Activated naive CD4-positive, alpha-beta T cell treated with anti-CD3 and anti-CD28 coated beads, Interleukin-2, amount 10 ng/mL, durations not matched to agents 7 days and 5 days (primary cell): ENCODE measurements around the gene LGR5.
A peak's percentile ranks its signal among the peaks of the same experiment; 100 is the strongest.

Experiments used
- CTCF ChIA-PET: fragments of 350-600 bp; sonication (Branson Sonifier 250); formaldehyde crosslinking; loops from one replicate; lab custom pipeline; 2021; ENCODE audit warnings: antibody characterized with exemption; lab: Charles Lee
- DNase-seq: peaks from one replicate; pipeline ENCODE4 v3.0.0-alpha.2; 2020
- H3K27ac Mint-ChIP-seq: one replicate; pipeline ENCODE4 v1.8.0; 2021; ENCODE audit warnings: mild to moderate bottlenecking, moderate library complexity, mixed read lengths
- H3K27me3 Mint-ChIP-seq: one replicate; pipeline ENCODE4 v1.8.0; 2021; ENCODE audit warnings: mild to moderate bottlenecking, mixed read lengths
- H3K36me3 Mint-ChIP-seq: one replicate; pipeline ENCODE4 v1.8.0; 2021; ENCODE audit warnings: mixed read lengths
- H3K4me1 Mint-ChIP-seq: one replicate; pipeline ENCODE4 v1.8.0; 2021; ENCODE audit warnings: mixed read lengths
- H3K4me3 Mint-ChIP-seq: one replicate; pipeline ENCODE4 v1.8.0; 2021; ENCODE audit warnings: mild to moderate bottlenecking, moderate library complexity, mixed read lengths
- H3K9me3 Mint-ChIP-seq: one replicate; pipeline ENCODE4 v1.8.0; 2021; ENCODE audit warnings: mixed read lengths

Gene LGR5

DNA sequence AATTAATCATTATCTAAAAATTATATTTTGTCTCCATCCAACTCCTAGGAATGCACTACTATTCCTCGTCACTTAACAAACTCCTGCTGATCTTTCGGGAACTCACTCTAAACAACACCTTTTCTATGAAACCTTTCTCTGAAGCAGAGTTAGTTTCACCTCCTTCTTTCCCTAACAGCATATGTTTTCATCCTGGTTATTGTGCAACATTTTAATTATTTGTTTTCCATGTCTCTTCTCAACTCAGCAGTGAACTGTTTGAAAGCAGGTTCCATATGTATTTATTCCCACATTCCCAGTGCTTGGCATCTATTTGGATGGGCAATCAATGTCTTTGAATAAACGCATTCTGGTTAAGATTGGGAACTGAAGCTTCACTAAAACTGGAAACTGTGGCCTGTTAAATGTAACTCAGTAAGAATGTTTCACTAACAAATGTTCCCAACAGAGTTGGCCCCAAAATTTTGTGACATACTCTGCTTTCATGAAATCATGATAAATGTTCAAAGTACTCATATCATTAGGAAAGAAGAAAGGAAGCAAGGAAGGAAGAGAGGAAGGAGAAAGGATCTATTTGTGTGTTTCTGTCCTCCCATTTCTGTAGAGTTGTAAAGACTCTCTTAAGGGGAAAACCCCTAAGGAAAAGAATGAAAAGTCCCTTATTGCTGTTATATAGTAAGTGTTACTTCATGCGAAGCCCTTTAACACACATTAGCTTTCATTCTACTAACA lies 13.9 kb upstream of the LGR5 start:
- Mint-ChIP-seq H3K4me1 (no peaks in the 10 kb centered on the region), H3K27me3 (peaks cover 6% of the 10 kb centered on the region), H3K4me3 (no peak overlapping the region), H3K27ac (no peak overlapping the region), H3K36me3 (no peaks in the 10 kb centered on the region), H3K9me3 (no peaks in the 10 kb centered on the region)
- CTCF ChIA-PET: no interaction called here
- no peak for DNase-seq

DNA sequence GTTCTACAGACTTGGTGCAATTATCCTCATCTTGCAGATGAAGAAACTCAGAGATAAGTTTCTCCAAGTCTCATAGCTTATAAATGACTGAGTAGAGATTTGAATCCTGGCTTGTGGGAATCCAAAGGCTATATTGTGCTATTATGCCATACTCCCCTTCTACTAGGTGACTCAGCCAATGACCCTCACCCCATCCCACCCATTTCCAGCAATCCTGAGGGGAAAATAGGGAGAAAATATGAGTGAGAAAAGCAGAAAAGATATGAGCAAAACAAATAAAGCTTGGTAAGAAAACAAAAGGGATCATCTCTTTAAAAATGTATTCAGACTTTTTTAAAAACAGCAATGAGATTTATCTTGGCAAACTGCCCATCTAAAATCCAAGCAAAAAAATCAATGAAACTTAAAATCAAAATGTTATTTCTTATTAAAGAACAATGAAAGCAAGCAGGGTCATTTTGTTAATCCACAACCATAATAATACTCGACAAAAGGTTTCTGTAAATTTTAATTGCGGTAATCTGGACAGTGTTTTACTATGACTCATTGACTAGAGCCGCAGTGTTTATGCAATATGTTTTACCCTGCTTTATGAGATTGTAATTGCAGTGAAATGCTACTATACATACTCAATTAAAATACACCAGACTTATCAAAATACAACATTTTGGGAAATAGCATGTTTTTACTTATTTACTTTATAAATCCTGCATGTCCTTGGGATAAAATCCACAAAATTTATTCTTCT lies 13.1 kb upstream of the LGR5 start:
- no peaks in the 10 kb centered on the region for H3K4me1 Mint-ChIP-seq
- no peak for DNase-seq
- no peak overlapping the region for H3K27ac Mint-ChIP-seq
- H3K27me3 Mint-ChIP-seq: peaks cover 6% of the 10 kb centered on the region
- CTCF ChIA-PET: no interaction called here
- H3K9me3 Mint-ChIP-seq: no peaks in the 10 kb centered on the region
- no peaks in the 10 kb centered on the region for H3K36me3 Mint-ChIP-seq
- no peak overlapping the region for H3K4me3 Mint-ChIP-seq

DNA sequence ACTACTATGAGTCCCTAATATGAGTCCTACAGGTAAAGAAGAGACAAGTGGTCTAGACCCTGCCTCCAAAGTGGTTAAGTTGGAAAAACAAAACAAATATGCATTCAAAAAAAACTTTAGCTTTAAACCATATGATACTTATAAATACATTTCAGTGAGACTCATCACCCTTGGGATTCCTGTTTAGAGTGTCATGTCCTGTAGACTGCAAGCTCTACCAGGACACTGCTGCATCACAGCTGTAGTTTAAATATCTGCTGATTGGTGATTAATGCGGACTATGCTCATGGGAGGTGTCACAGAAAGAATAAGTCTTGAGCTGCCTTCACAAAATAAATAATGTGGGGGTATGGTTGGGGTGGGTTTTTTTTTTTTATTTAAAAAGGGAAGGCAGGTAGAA lies 8.8 kb upstream of the LGR5 start:
- no peak overlapping the region for H3K4me3 Mint-ChIP-seq
- peaks cover 17% of the 10 kb centered on the region for H3K27me3 Mint-ChIP-seq
- no peaks in the 10 kb centered on the region for H3K36me3 Mint-ChIP-seq
- CTCF ChIA-PET: interaction anchor here (1.5 kb wide), 1 partner anchor 7 kb away, joined by 3 read pairs; no protein-coding TSS in a partner anchor
- H3K27ac Mint-ChIP-seq: no peak overlapping the region
- no peak for DNase-seq
- no peaks in the 10 kb centered on the region for H3K9me3 Mint-ChIP-seq
- H3K4me1 Mint-ChIP-seq: no peaks in the 10 kb centered on the region

DNA sequence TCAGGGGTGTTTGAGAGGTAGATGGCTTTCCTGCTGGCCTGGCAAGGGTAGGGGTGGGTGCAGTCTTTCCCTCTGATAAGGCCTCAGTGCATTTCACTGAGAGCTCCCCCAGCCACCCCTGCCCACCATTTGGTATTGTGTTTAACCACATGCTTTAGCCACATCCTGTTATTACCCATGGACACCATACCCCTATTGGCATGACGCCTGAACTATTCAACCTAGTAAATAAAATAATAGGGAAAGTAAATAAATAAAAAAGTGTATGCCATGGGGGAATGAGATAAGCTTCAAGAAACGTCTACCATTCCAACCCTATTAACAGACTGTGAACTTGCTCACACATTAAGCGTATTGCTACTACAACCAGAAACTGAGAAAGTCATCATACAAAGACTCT lies 7.6 kb upstream of the LGR5 start:
- Mint-ChIP-seq H3K4me1 (no peaks in the 10 kb centered on the region), H3K27me3 (peaks cover 25% of the 10 kb centered on the region), H3K4me3 (no peak overlapping the region), H3K27ac (no peak overlapping the region), H3K36me3 (no peaks in the 10 kb centered on the region), H3K9me3 (peaks cover 4% of the 10 kb centered on the region)
- CTCF ChIA-PET: interaction anchor here (1.5 kb wide), 1 partner anchor 9 kb away, joined by 3 read pairs; no protein-coding TSS in a partner anchor
- no peak for DNase-seq

GRCh38 chr12:71432936-71433335 lies 6.7 kb upstream of the LGR5 start:
- CTCF ChIA-PET: interaction anchor here (0.7 kb wide), 1 partner anchor 717 kb away, joined by 3 read pairs; no protein-coding TSS in a partner anchor
- H3K27me3 Mint-ChIP-seq: peaks cover 30% of the 10 kb centered on the region
- peaks cover 7% of the 10 kb centered on the region for H3K9me3 Mint-ChIP-seq
- DNase-seq: no peak
- H3K4me1 Mint-ChIP-seq: no peaks in the 10 kb centered on the region
- H3K4me3 Mint-ChIP-seq: no peak overlapping the region
- no peak overlapping the region for H3K27ac Mint-ChIP-seq
- no peaks in the 10 kb centered on the region for H3K36me3 Mint-ChIP-seq

GRCh38 chr12:71436696-71437095 lies 2.9 kb upstream of the LGR5 start:
- CTCF ChIA-PET: no interaction called here
- Mint-ChIP-seq H3K4me1 (peaks cover 21% of the 10 kb centered on the region), H3K9me3 (peaks cover 7% of the 10 kb centered on the region), H3K27ac (no peak overlapping the region), H3K27me3 (peaks cover 61% of the 10 kb centered on the region), H3K4me3 (no peak overlapping the region), H3K36me3 (no peaks in the 10 kb centered on the region)
- DNase-seq: no peak

- peaks cover 72% of the 10 kb centered on the region for H3K27me3 Mint-ChIP-seq
- H3K4me3 Mint-ChIP-seq: peak overlapping the region; percentile 54
- peaks cover 21% of the 10 kb centered on the region for H3K4me1 Mint-ChIP-seq
- H3K36me3 Mint-ChIP-seq: no peaks in the 10 kb centered on the region
- H3K27ac Mint-ChIP-seq: no peak overlapping the region
- no peak for DNase-seq
- peaks cover 7% of the 10 kb centered on the region for H3K9me3 Mint-ChIP-seq
- CTCF ChIA-PET: no interaction called here
Observed at GRCh38 chr12:71438670-71439361, 782 bp upstream of the LGR5 start.

DNA sequence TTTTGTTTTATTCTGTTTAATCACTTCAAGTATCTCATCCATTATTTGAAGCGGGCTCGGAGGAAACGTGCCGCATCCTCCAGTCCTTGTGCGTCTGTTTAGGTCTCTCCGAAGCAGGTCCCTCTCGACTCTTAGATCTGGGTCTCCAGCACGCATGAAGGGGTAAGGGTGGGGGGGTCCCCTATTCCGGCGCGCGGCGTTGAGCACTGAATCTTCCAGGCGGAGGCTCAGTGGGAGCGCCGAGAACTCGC lies 311 bp upstream of the LGR5 start:
- DNase-seq: no peak
- no peaks in the 10 kb centered on the region for H3K36me3 Mint-ChIP-seq
- peak overlapping the region; percentile 54 for H3K4me3 Mint-ChIP-seq
- H3K27ac Mint-ChIP-seq: no peak overlapping the region
- peaks cover 71% of the 10 kb centered on the region for H3K27me3 Mint-ChIP-seq
- peaks cover 7% of the 10 kb centered on the region for H3K9me3 Mint-ChIP-seq
- CTCF ChIA-PET: no interaction called here
- H3K4me1 Mint-ChIP-seq: peaks cover 21% of the 10 kb centered on the region

DNA sequence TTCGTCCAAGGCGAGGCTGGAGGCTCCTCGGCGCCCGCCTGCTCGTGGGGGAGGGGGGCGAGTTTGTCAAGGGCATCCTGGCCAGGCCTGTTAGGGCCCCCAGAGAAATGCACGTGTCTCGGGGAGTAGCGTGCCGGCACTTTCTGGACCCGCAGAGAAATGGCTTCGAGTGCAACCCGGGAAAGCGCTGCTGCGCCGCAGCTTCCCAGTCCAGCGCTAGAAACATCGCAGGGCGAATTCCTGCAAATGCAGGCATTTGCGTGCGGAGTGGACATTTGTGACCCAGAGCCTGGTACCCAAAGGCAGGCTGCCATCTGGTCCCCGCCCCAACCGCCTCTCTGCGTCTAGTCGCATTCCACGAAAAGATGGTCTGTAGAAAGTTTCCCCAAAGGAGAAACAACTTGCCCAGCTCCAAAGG lies 756 bp downstream of the LGR5 start:
- peak overlapping the region; percentile 68 for H3K4me3 Mint-ChIP-seq
- H3K36me3 Mint-ChIP-seq: no peaks in the 10 kb centered on the region
- peaks cover 21% of the 10 kb centered on the region for H3K4me1 Mint-ChIP-seq
- H3K9me3 Mint-ChIP-seq: peaks cover 7% of the 10 kb centered on the region
- H3K27me3 Mint-ChIP-seq: peaks cover 68% of the 10 kb centered on the region
- CTCF ChIA-PET: interaction anchor here (0.5 to 0.6 kb wide), 2 partner anchors 462 to 847 kb away, joined by 3 read pairs; no protein-coding TSS in a partner anchor
- no peak overlapping the region for H3K27ac Mint-ChIP-seq
- DNase-seq: no peak

GRCh38 chr12:71440763-71441748 lies 1.5 kb downstream of the LGR5 start:
- Mint-ChIP-seq H3K36me3 (no peaks in the 10 kb centered on the region), H3K27ac (no peak overlapping the region), H3K4me1 (peaks cover 21% of the 10 kb centered on the region), H3K4me3 (peak overlapping the region; percentile 22), H3K27me3 (peaks cover 70% of the 10 kb centered on the region), H3K9me3 (peaks cover 7% of the 10 kb centered on the region)
- CTCF ChIA-PET: interaction anchor here (0.5 to 0.6 kb wide), 2 partner anchors 461 to 847 kb away, joined by 3 read pairs; no protein-coding TSS in a partner anchor
- no peak for DNase-seq

DNA sequence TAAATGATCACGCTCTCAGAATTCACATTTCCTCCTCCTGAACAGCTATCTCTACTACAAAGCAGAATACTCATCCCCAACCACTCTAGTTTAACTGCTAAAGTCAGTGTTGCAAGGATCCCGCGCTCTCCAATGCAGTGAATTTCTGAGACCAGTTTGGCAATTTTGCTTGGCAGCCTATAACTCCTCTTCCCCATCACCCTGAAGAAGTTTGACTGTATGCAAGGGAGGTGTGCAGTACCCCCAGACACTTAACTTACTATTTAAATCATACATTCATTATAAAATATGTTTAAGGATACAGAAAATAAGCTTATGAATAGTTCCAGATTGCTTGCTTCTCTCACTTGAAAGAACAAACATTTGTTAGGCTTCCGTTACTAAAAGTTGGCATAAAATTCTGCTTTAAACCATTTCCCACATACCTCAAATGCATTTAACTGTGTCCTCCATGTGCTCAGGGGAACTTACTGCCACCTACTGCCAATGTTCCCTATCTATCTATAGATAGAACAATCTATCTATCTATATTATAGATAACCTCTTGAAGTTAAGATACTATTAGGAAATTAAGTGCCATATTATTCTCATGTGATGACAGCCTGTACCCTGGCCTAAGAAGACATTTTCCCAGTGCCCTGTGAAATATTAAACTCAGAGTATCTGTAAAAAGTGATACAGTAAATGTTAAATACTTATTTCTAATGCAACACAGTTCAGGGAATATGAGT lies 2.4 kb downstream of the LGR5 start:
- peaks cover 63% of the 10 kb centered on the region for H3K27me3 Mint-ChIP-seq
- H3K4me1 Mint-ChIP-seq: peaks cover 21% of the 10 kb centered on the region
- CTCF ChIA-PET: no interaction called here
- H3K27ac Mint-ChIP-seq: no peak overlapping the region
- peaks cover 3% of the 10 kb centered on the region for H3K9me3 Mint-ChIP-seq
- H3K36me3 Mint-ChIP-seq: no peaks in the 10 kb centered on the region
- no peak for DNase-seq
- no peak overlapping the region for H3K4me3 Mint-ChIP-seq

DNA sequence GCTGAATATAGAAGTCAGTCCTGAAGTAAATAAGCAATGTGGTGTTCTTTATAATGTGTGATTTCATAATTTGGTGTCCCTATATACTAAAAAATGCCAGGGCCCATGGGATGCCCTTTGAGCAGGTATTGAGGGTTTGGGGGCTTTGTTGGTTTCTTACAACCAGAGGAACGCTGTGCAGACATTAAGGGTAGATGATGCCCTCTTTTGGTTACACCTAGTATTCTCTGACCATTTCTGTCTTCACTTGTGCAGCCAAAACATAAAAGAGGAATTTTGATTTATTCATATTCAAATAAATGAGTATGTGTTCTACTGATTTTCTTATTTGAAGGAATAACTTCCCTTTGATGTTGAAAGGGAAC lies 3.0 kb downstream of the LGR5 start:
- Mint-ChIP-seq H3K27ac (no peak overlapping the region), H3K4me3 (no peak overlapping the region), H3K36me3 (no peaks in the 10 kb centered on the region), H3K9me3 (no peaks in the 10 kb centered on the region), H3K27me3 (peaks cover 58% of the 10 kb centered on the region), H3K4me1 (peaks cover 21% of the 10 kb centered on the region)
- CTCF ChIA-PET: interaction anchor here (0.9 kb wide), 1 partner anchor 1563 kb away, joined by 3 read pairs; no protein-coding TSS in a partner anchor
- DNase-seq: no peak

GRCh38 chr12:71445071-71445470 lies 5.5 kb downstream of the LGR5 start:
- H3K4me1 Mint-ChIP-seq: peaks cover 11% of the 10 kb centered on the region
- H3K27ac Mint-ChIP-seq: no peak overlapping the region
- H3K4me3 Mint-ChIP-seq: no peak overlapping the region
- CTCF ChIA-PET: no interaction called here
- no peaks in the 10 kb centered on the region for H3K9me3 Mint-ChIP-seq
- peaks cover 48% of the 10 kb centered on the region for H3K27me3 Mint-ChIP-seq
- H3K36me3 Mint-ChIP-seq: no peaks in the 10 kb centered on the region
- no peak for DNase-seq
